ENCODE results near the gene SYCP2. TPM values are rescaled to one million over a fixed set of nuclear protein-coding genes. Genes with fewer than 3 reads are reported as not detected.

SYCP2 gene
- total and polyA plus RNA-seq, 2 donors (not counting 1 experiment from before 2014, with no cell fraction given): 0.77 to 1.2 TPM

DNA sequence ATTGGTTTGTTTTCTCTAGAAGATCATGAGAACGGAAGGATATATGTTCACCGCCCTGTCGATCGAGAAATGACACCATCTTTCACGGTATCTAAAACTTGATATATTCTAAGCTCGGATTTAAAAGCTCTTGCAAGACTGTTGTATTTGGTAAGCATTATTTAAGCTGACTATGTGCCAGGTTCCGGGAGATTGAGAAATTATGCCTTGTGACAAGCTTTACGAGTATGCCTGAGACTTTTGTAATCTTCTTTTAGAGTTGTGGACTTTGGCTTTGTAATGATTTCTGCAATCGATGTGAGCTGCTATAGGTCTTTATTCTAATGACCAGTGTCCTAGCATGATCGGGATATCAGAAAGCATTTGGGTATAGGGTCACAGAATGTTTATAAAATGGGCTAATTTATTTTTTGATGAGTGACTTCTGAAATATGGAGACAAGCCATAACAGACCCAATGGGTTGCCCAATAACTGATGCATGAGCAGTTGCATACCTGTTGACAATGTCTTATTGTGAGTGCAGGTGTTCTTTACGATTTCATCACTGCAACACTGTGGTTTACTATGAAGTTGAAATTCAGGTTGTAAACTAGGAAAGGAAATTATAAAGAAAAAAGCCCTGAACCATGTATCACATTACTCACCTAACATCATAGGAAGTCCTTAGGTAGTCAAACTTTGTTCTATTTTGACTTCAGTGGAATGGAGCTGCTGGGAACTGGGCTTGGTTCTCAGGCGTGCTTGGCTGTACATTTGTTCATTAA is 38.8 kb upstream of the SYCP2 start:
- TF ChIP-seq, protein P1, sequence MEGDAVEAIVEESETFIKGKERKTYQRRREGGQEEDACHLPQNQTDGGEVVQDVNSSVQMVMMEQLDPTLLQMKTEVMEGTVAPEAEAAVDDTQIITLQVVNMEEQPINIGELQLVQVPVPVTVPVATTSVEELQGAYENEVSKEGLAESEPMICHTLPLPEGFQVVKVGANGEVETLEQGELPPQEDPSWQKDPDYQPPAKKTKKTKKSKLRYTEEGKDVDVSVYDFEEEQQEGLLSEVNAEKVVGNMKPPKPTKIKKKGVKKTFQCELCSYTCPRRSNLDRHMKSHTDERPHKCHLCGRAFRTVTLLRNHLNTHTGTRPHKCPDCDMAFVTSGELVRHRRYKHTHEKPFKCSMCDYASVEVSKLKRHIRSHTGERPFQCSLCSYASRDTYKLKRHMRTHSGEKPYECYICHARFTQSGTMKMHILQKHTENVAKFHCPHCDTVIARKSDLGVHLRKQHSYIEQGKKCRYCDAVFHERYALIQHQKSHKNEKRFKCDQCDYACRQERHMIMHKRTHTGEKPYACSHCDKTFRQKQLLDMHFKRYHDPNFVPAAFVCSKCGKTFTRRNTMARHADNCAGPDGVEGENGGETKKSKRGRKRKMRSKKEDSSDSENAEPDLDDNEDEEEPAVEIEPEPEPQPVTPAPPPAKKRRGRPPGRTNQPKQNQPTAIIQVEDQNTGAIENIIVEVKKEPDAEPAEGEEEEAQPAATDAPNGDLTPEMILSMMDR (conservative IDR thresholded peaks at IDR 0.05 in 1 of 2, IDR thresholded peaks at IDR 0.05 in 1 of 2; ENCODE audit: low read depth in 1 of 2, low read length in 2 of 2): no peak
- no peak for TF ChIP-seq EZH2 (IDR thresholded peaks at IDR 0.05; ENCODE audit: low read length, missing control alignments)
- Histone ChIP-seq H3K27me3 (ENCODE audit: control insufficient read depth, insufficient read depth, low read length) (no peaks in the 10 kb centered on the region), H2AFZ (ENCODE audit: low read length) (no peak overlapping the region), H3K9me3 (ENCODE audit: control insufficient read depth, insufficient read depth, low read depth, low read length) (no peaks in the 10 kb centered on the region), H3K79me2 (ENCODE audit: control insufficient read depth, insufficient read depth, low read length) (no peaks in the 10 kb centered on the region), H3K36me3 (ENCODE audit: control insufficient read depth, insufficient read depth, low read length) (no peaks in the 10 kb centered on the region), H3K4me3 (replicated peaks in 1 of 4; ENCODE audit: control extremely low read depth in 1 of 4, insufficient read depth in 1 of 4, low read depth in 3 of 4, low read length in 4 of 4) (no peak overlapping the region), H3K9ac (ENCODE audit: insufficient read depth, low read length) (no peak overlapping the region), H4K20me1 (ENCODE audit: control insufficient read depth, extremely low read depth, insufficient read depth, low read length) (no peaks in the 10 kb centered on the region), H3K4me2 (ENCODE audit: extremely low read depth, insufficient read depth, low read length) (no peak overlapping the region), H3K4me1 (ENCODE audit: control insufficient read depth, extremely low read depth, insufficient read depth, low read length) (no peaks in the 10 kb centered on the region), H3K27ac (ENCODE audit: insufficient read depth, low read length) (no peak overlapping the region)
- peak in 1 of 2 donors; percentile 16 for DNase-seq (ENCODE audit: low read depth in 2 of 2)

DNA sequence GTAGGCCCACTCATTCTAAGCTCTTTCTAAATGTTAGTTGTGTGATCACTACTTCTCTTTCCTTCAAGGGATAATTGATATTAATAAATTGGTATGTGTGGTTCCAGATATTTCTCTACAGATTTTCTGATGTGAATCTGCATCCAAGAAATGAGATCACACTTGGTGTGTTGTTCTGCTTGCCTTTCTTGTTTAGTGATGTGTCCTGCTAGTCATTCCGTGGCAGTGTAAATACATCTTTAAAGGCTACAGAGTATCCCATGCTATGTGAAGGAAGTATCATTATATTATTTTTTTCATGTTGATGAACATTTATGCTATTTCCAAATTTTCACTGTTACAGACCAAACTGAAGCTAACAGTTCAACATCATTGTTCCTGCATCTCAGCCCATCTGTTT is 38.0 kb upstream of the SYCP2 start:
- DNase-seq (ENCODE audit: low read depth in 2 of 2): no peak
- no peak for TF ChIP-seq EZH2 (IDR thresholded peaks at IDR 0.05; ENCODE audit: low read length, missing control alignments)
- TF ChIP-seq, protein P1 (conservative IDR thresholded peaks at IDR 0.05 in 1 of 2, IDR thresholded peaks at IDR 0.05 in 1 of 2; ENCODE audit: low read depth in 1 of 2, low read length in 2 of 2): no peak
- Histone ChIP-seq H3K9ac (ENCODE audit: insufficient read depth, low read length) (no peak overlapping the region), H3K4me1 (ENCODE audit: control insufficient read depth, extremely low read depth, insufficient read depth, low read length) (no peaks in the 10 kb centered on the region), H3K9me3 (ENCODE audit: control insufficient read depth, insufficient read depth, low read depth, low read length) (no peaks in the 10 kb centered on the region), H3K27ac (ENCODE audit: insufficient read depth, low read length) (no peak overlapping the region), H3K79me2 (ENCODE audit: control insufficient read depth, insufficient read depth, low read length) (no peaks in the 10 kb centered on the region), H3K4me3 (replicated peaks in 1 of 4; ENCODE audit: control extremely low read depth in 1 of 4, insufficient read depth in 1 of 4, low read depth in 3 of 4, low read length in 4 of 4) (no peak overlapping the region), H4K20me1 (ENCODE audit: control insufficient read depth, extremely low read depth, insufficient read depth, low read length) (no peaks in the 10 kb centered on the region), H3K27me3 (ENCODE audit: control insufficient read depth, insufficient read depth, low read length) (no peaks in the 10 kb centered on the region), H2AFZ (ENCODE audit: low read length) (no peak overlapping the region), H3K36me3 (ENCODE audit: control insufficient read depth, insufficient read depth, low read length) (no peaks in the 10 kb centered on the region), H3K4me2 (ENCODE audit: extremely low read depth, insufficient read depth, low read length) (no peak overlapping the region)

DNA sequence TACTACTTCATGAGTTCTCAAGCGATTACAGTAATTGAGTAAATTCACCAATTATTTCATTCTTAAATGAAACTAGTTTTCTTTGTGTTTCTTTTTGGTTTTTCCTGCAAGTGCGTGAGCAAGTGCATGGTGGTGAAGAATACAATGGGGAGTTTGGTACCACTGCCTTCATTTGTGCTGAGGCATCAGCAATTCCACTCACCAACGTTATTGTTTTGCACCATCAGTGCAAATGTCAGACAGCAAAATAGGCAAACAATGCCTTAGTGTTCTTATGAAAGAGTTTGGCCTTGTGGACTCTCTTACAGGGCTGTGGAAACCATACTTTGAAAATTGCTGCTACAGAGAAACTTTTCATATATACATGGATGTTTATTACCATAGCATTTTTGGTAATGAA is 33.0 kb upstream of the SYCP2 start:
- Histone ChIP-seq H3K79me2 (ENCODE audit: control insufficient read depth, insufficient read depth, low read length) (no peaks in the 10 kb centered on the region), H3K9ac (ENCODE audit: insufficient read depth, low read length) (no peak overlapping the region), H4K20me1 (ENCODE audit: control insufficient read depth, extremely low read depth, insufficient read depth, low read length) (no peaks in the 10 kb centered on the region), H3K27ac (ENCODE audit: insufficient read depth, low read length) (no peak overlapping the region), H3K36me3 (ENCODE audit: control insufficient read depth, insufficient read depth, low read length) (no peaks in the 10 kb centered on the region), H3K9me3 (ENCODE audit: control insufficient read depth, insufficient read depth, low read depth, low read length) (no peaks in the 10 kb centered on the region), H2AFZ (ENCODE audit: low read length) (no peak overlapping the region), H3K27me3 (ENCODE audit: control insufficient read depth, insufficient read depth, low read length) (no peaks in the 10 kb centered on the region), H3K4me3 (replicated peaks in 1 of 4; ENCODE audit: control extremely low read depth in 1 of 4, insufficient read depth in 1 of 4, low read depth in 3 of 4, low read length in 4 of 4) (no peak overlapping the region), H3K4me1 (ENCODE audit: control insufficient read depth, extremely low read depth, insufficient read depth, low read length) (no peaks in the 10 kb centered on the region), H3K4me2 (ENCODE audit: extremely low read depth, insufficient read depth, low read length) (no peak overlapping the region)
- no peak for DNase-seq (ENCODE audit: low read depth in 2 of 2)
- TF ChIP-seq, protein P1 (conservative IDR thresholded peaks at IDR 0.05 in 1 of 2, IDR thresholded peaks at IDR 0.05 in 1 of 2; ENCODE audit: low read depth in 1 of 2, low read length in 2 of 2): no peak
- no peak for TF ChIP-seq EZH2 (IDR thresholded peaks at IDR 0.05; ENCODE audit: low read length, missing control alignments)

Data from fibroblast of lung (primary cell).